IMR-90 (cell line): ENCODE results near the gene SLC26A1. TPM values are rescaled to one million over a fixed set of nuclear protein-coding genes. Genes with fewer than 3 reads are reported as not detected.
A peak's percentile ranks its signal among the peaks of the same experiment; 100 is the strongest.

Experiments used
- ATAC-seq: fragments of 200-7000 bp; cut with Tn5 transposase; 2 replicates; pipeline ENCODE4 v1.9.1; 2020; ENCODE audit warnings: low read depth, mild to moderate bottlenecking, moderate library complexity
- BruUV-seq: library from RNA; stranded (reverse); fragments of 400-500 nt; replicated peaks from 2 replicates; lab custom pipeline; 2021; lab: Mats Ljungman, UMichigan
- CTCF ChIA-PET: fragments of 300-600 bp; formaldehyde crosslinking; extraction: SDS; loops from one replicate; lab custom pipeline; 2021; ENCODE audit warnings: antibody characterized with exemption; lab: Yijun Ruan, JAX
- POLR2A ChIA-PET: fragments of 300-600 bp; sonication (Branson Sonifier 250); formaldehyde crosslinking; loops from one replicate; lab custom pipeline; 2022; ENCODE audit warnings: antibody characterized with exemption; ENCODE audit not compliant: unreplicated experiment; lab: Charles Lee
- DNase-seq: peaks from one replicate; pipeline ENCODE4 v3.0.0; 2013
- H2AFZ ChIP-seq: replicated peaks from 2 replicates; pipeline ENCODE3; 2013; ENCODE audit warnings: low read length, mild to moderate bottlenecking; ENCODE audit not compliant: poor library complexity
- H2AK5ac ChIP-seq: 2 replicates; pipeline ENCODE4 v1.6.1; 2013; ENCODE audit warnings: low read depth, low read length, inconsistent platforms
- H2AK9ac ChIP-seq: replicated peaks from 2 replicates; pipeline ENCODE3; 2013; ENCODE audit warnings: mild to moderate bottlenecking, low read depth, low read length, moderate library complexity; ENCODE audit not compliant: poor library complexity
- H2BK120ac ChIP-seq: 2 replicates; pipeline ENCODE4 v1.6.1; 2013; ENCODE audit warnings: low read depth, low read length, inconsistent platforms
- H2BK15ac ChIP-seq: 3 replicates; pipeline ENCODE4 v1.6.1; 2013; ENCODE audit warnings: low read depth, low read length, inconsistent platforms
- H2BK20ac ChIP-seq: 2 replicates; pipeline ENCODE4 v1.6.1; 2013; ENCODE audit warnings: low read depth, mild to moderate bottlenecking, inconsistent platforms, low read length, moderate library complexity
- H2BK5ac ChIP-seq: 2 replicates; pipeline ENCODE4 v1.6.1; 2013; ENCODE audit warnings: mild to moderate bottlenecking, low read depth, low read length, inconsistent platforms; ENCODE audit not compliant: poor library complexity, severe bottlenecking
- H3K14ac ChIP-seq: replicated peaks from 2 replicates; pipeline ENCODE4 v1.6.1; 2013; ENCODE audit warnings: low read depth, low read length, inconsistent platforms
- H3K18ac ChIP-seq: 2 replicates; pipeline ENCODE4 v1.6.1; 2013; ENCODE audit warnings: low read depth, low read length, control low read depth
- H3K23ac ChIP-seq: 2 replicates; pipeline ENCODE4 v1.6.1; 2013; ENCODE audit warnings: low read depth, low read length, inconsistent platforms
- H3K27ac ChIP-seq: 2 replicates; pipeline ENCODE4 v1.5.1; 2013; ENCODE audit warnings: mild to moderate bottlenecking, control low read depth, low read length; ENCODE audit not compliant: insufficient read depth
- H3K27me3 ChIP-seq: 2 replicates; pipeline ENCODE4 v1.6.1; 2013; ENCODE audit warnings: low read length; ENCODE audit not compliant: control insufficient read depth, insufficient read depth
- H3K36me3 ChIP-seq: 2 replicates; pipeline ENCODE4 v1.6.1; 2013; ENCODE audit warnings: low read length, mixed read lengths; ENCODE audit not compliant: control insufficient read depth, insufficient read depth
- H3K4ac ChIP-seq: 2 replicates; pipeline ENCODE4 v1.6.1; 2013; ENCODE audit warnings: low read depth, low read length, inconsistent platforms
- H3K4me1 ChIP-seq: 2 replicates; pipeline ENCODE4 v1.6.1; 2013; ENCODE audit warnings: low read length, mixed read lengths; ENCODE audit not compliant: control insufficient read depth, insufficient read depth
- H3K4me2 ChIP-seq: 2 replicates; pipeline ENCODE4 v1.6.1; 2013; ENCODE audit warnings: low read depth, mild to moderate bottlenecking, control low read depth, low read length, moderate library complexity
- H3K4me3 ChIP-seq: 2 replicates; pipeline ENCODE4 v1.5.1; 2013; ENCODE audit warnings: low read depth, mild to moderate bottlenecking, control low read depth, low read length, moderate library complexity; ENCODE audit not compliant: insufficient read depth
- H3K56ac ChIP-seq: 2 replicates; pipeline ENCODE4 v1.6.1; 2013; ENCODE audit warnings: low read length, inconsistent platforms; ENCODE audit not compliant: insufficient read depth; ENCODE audit errors: extremely low read depth
- H3K79me1 ChIP-seq, 2 experiments: 2 replicates each; pipeline ENCODE4 v1.6.1; 2013; ENCODE audit warnings: low read length in 2 of 2, inconsistent platforms in 1 of 2, low read depth in 1 of 2
- H3K9ac ChIP-seq: 2 replicates; pipeline ENCODE4 v1.6.1; 2013; ENCODE audit warnings: low read depth, low read length, control low read depth
- H3K9me1 ChIP-seq: 2 replicates; pipeline ENCODE4 v1.6.1; 2013; ENCODE audit warnings: low read length, inconsistent platforms; ENCODE audit not compliant: insufficient read depth
- H3K9me3 ChIP-seq: 2 replicates; pipeline ENCODE4 v1.6.1; 2013; ENCODE audit warnings: low read length; ENCODE audit not compliant: control insufficient read depth, insufficient read depth
- H4K20me1 ChIP-seq: 2 replicates; pipeline ENCODE4 v1.6.1; 2013; ENCODE audit warnings: low read length, inconsistent platforms; ENCODE audit not compliant: insufficient read depth
- H4K5ac ChIP-seq: 2 replicates; pipeline ENCODE4 v1.6.1; 2013; ENCODE audit warnings: mild to moderate bottlenecking, low read depth, low read length, control low read depth
- H4K8ac ChIP-seq, 2 experiments: 2 replicates each; pipeline ENCODE4 v1.6.1; 2013; ENCODE audit warnings: low read depth in 2 of 2, low read length in 2 of 2, control low read depth in 1 of 2, inconsistent platforms in 1 of 2
- H4K91ac ChIP-seq: 2 replicates; pipeline ENCODE4 v1.6.1; 2013; ENCODE audit warnings: low read depth, low read length, inconsistent platforms; ENCODE audit not compliant: insufficient read depth
- BHLHE40 ChIP-seq: fragments of 150-350 bp; IDR thresholded peaks from 2 replicates; pipeline ENCODE4 v1.6.1; 2016; ENCODE audit warnings: mild to moderate bottlenecking, low read depth, low read length
- CEBPB ChIP-seq: IDR thresholded peaks from 2 replicates; pipeline ENCODE4 v1.6.1; 2012; ENCODE audit warnings: low read depth, low read length, improper control_type of control experiment
- CHD1 ChIP-seq: IDR thresholded peaks from 2 replicates; pipeline ENCODE4 v1.6.1; 2012; ENCODE audit warnings: low read depth, low read length, improper control_type of control experiment
- CTCF ChIP-seq: conservative IDR thresholded peaks from 2 replicates; pipeline ENCODE4 v1.5.1; 2012; ENCODE audit warnings: mild to moderate bottlenecking, low read depth, low read length, improper control_type of control experiment
- ELK1 ChIP-seq: fragments of 150-350 bp; IDR thresholded peaks from 2 replicates; pipeline ENCODE4 v1.6.1; 2016; ENCODE audit warnings: low read depth, mild to moderate bottlenecking, low read length, moderate library complexity, borderline replicate concordance
- FOS ChIP-seq: fragments of 150-350 bp; IDR thresholded peaks from 2 replicates; pipeline ENCODE4 v1.6.1; 2016; ENCODE audit warnings: low read depth, low read length
- MAFK ChIP-seq: IDR thresholded peaks from 2 replicates; pipeline ENCODE4 v1.6.1; 2012; ENCODE audit warnings: low read depth, low read length, improper control_type of control experiment
- MAZ ChIP-seq: IDR thresholded peaks from 2 replicates; pipeline ENCODE4 v1.6.1; 2012; ENCODE audit warnings: low read depth, mild to moderate bottlenecking, low read length, improper control_type of control experiment, moderate library complexity, borderline replicate concordance
- MXI1 ChIP-seq: IDR thresholded peaks from 2 replicates; pipeline ENCODE4 v1.6.1; 2012; ENCODE audit warnings: low read depth, mild to moderate bottlenecking, low read length, moderate library complexity, borderline replicate concordance
- NFE2L2 ChIP-seq: fragments of 150-350 bp; IDR thresholded peaks from 2 replicates; pipeline ENCODE4 v1.6.1; 2016; ENCODE audit warnings: low read depth, mild to moderate bottlenecking, low read length
- POLR2A ChIP-seq: IDR thresholded peaks from 2 replicates; pipeline ENCODE4 v1.6.1; 2012; ENCODE audit warnings: mild to moderate bottlenecking, low read depth, low read length
- RAD21 ChIP-seq: IDR thresholded peaks from 2 replicates; pipeline ENCODE4 v1.6.1; 2012; ENCODE audit warnings: low read length, improper control_type of control experiment
- RCOR1 ChIP-seq: IDR thresholded peaks from 2 replicates; pipeline ENCODE4 v1.6.1; 2012; ENCODE audit warnings: mild to moderate bottlenecking, low read length, improper control_type of control experiment; ENCODE audit not compliant: insufficient replicate concordance
- RFX5 ChIP-seq: IDR thresholded peaks from 2 replicates; pipeline ENCODE4 v1.8.0; 2012; ENCODE audit warnings: low read depth, mild to moderate bottlenecking, low read length, moderate library complexity
- SMC3 ChIP-seq: fragments of 150-350 bp; IDR thresholded peaks from 2 replicates; pipeline ENCODE4 v1.6.1; 2016; ENCODE audit warnings: low read depth, mild to moderate bottlenecking, antibody characterized with exemption, low read length, moderate library complexity
- USF2 ChIP-seq: fragments of 150-350 bp; IDR thresholded peaks from 2 replicates; pipeline ENCODE4 v1.6.1; 2017; ENCODE audit warnings: mild to moderate bottlenecking, antibody characterized with exemption, low read length, low read depth
- WGBS, 2 experiments: methylation state at CpG; one replicate each; pipeline versions ENCODE4 v1.1.5 to v1.1.7; 2013; ENCODE audit warnings: missing lambda C conversion rate in 2 of 2; ENCODE audit not compliant: insufficient read length in 1 of 2; ENCODE audit errors: extremely low coverage in 2 of 2; 5-methylcytosine and 5-hydroxymethylcytosine counted together
- dilution Hi-C: fragments of 300-500 bp; cut with HindIII; formaldehyde crosslinking; loops from one replicate; pipeline ENCODE4 v1.14.3; 2018; ENCODE audit warnings: low sequenced_read_pairs; ENCODE audit not compliant: unreplicated experiment
- in situ Hi-C: fragments of 300-500 bp; cut with MboI; formaldehyde crosslinking; loops from 3 replicates; pipeline ENCODE4 v1.14.3; 2019; ENCODE audit warnings: low sequenced_read_pairs, inconsistent platforms, mixed read lengths
- intact Hi-C: fragments of 100-400 bp; cut with micrococcal nuclease; formaldehyde crosslinking; loops from 2 replicates; pipeline ENCODE4 v1.10.0; 2022
- polyA plus RNA-seq, 3 experiments: library from polyadenylated mRNA; depleted of rRNA; stranded (reverse); fragments of >200 nt; gene quantifications; 2 replicates each; pipeline ENCODE4 v1.2.3, GENCODE V29; 2012; ENCODE audit warnings: low replicate concordance in 1 of 3
- total RNA-seq: library from RNA; depleted of rRNA; stranded (reverse); fragments of >200 nt; gene quantifications from 2 replicates; pipeline ENCODE4 v1.2.3, GENCODE V29; 2012

SLC26A1 gene
- total and polyA plus RNA-seq, 2 of the 4 experiments (the other 2 are of a cell fraction): 0.09 TPM; not detected in 1

GRCh38 chr4:1002631-1003251 lies 9.5 kb upstream of the SLC26A1 start:
- Histone ChIP-seq H2BK15ac (no peak overlapping the region), H4K91ac (no peak overlapping the region), H3K4me1 (peaks cover 4% of the 10 kb centered on the region; the same call in 1 of the 2 replicates), H4K20me1 (peaks cover 8% of the 10 kb centered on the region), H3K4me2 (no peak overlapping the region), H3K27ac (no peak overlapping the region), H3K9me1 (no peaks in the 10 kb centered on the region), H3K79me1 (no peaks in the 10 kb centered on the region), H3K9ac (no peak overlapping the region), H4K8ac (no peak overlapping the region), H3K23ac (no peak overlapping the region), H2AK9ac (no peak overlapping the region), H3K18ac (no peak overlapping the region), H2AFZ (no peak overlapping the region), H4K5ac (no peak overlapping the region), H2BK5ac (no peak overlapping the region), H3K27me3 (peaks cover 65% of the 10 kb centered on the region), H2AK5ac (no peak overlapping the region), H3K14ac (no peak overlapping the region), H3K4me3 (no peak overlapping the region), H2BK120ac (no peak overlapping the region), H3K56ac (no peak overlapping the region), H3K9me3 (peaks cover 3% of the 10 kb centered on the region), H2BK20ac (no peak overlapping the region), H3K4ac (no peak overlapping the region), H3K36me3 (no peaks in the 10 kb centered on the region)
- TF ChIP-seq RCOR1 (no peak), RFX5 (no peak), BHLHE40 (no peak), CHD1 (no peak), CEBPB (no peak), FOS (no peak), SMC3 (no peak), NFE2L2 (no peak), ELK1 (no peak), RAD21 (no peak), CTCF (no peak), MAZ (no peak), USF2 (no peak), MAFK (no peak), POLR2A (no peak), MXI1 (no peak)
- ChIA-PET CTCF (no interaction called here), POLR2A (no interaction called here)
- in situ Hi-C loops: no loop called here
- no TSS peak for BruUV-seq
- 4% methylated on average over 21 of the region's 75 CpGs; no CpG with 5 or more reads in 1 of the 2 experiments for WGBS, 2 experiments
- ATAC-seq (peak; percentile 3; the same call in 1 of the 2 replicates), DNase-seq (no peak)
- dilution Hi-C loops: no loop called here
- intact Hi-C loops: no loop called here
